Neural progenitor cell (in vitro differentiated cells): Measurements from ENCODE around the gene SH3GL1. TPM values are rescaled to one million over a fixed set of nuclear protein-coding genes. Genes with fewer than 3 reads are reported as not detected.

Source experiments
- DNase-seq: peaks from one replicate; pipeline ENCODE4 v3.0.0-alpha.2; 2016; ENCODE audit warnings: low spot score
- H2AFZ ChIP-seq: fragments of 200-600 bp; sonication (generic); replicated peaks from 2 replicates; pipeline ENCODE4 v1.6.1; 2016; ENCODE audit warnings: antibody characterized with exemption
- H3F3A ChIP-seq: fragments of 200-600 bp; sonication (generic); 2 replicates; pipeline ENCODE4 v1.6.1; 2016; ENCODE audit warnings: antibody characterized with exemption, low read depth
- H3K27ac ChIP-seq: fragments of 200-600 bp; sonication (generic); 2 replicates; pipeline ENCODE4 v1.5.1; 2016; ENCODE audit warnings: mild to moderate bottlenecking
- H3K27me3 ChIP-seq: fragments of 200-600 bp; sonication (generic); 2 replicates; pipeline ENCODE4 v1.6.1; 2016; ENCODE audit warnings: mild to moderate bottlenecking, moderate library complexity
- H3K36me3 ChIP-seq: fragments of 200-600 bp; sonication (generic); 2 replicates; pipeline ENCODE4 v1.5.1; 2016
- H3K4me1 ChIP-seq: fragments of 200-600 bp; sonication (generic); 2 replicates; pipeline ENCODE4 v1.6.1; 2016; ENCODE audit warnings: mixed run types
- H3K4me2 ChIP-seq: fragments of 200-600 bp; sonication (generic); 2 replicates; pipeline ENCODE4 v1.6.1; 2016
- H3K4me3 ChIP-seq: fragments of 200-600 bp; sonication (generic); 2 replicates; pipeline ENCODE4 v1.5.1; 2016
- H3K79me2 ChIP-seq: fragments of 200-600 bp; sonication (generic); 2 replicates; pipeline ENCODE4 v1.6.1; 2016; ENCODE audit warnings: low read depth
- H3K9ac ChIP-seq: fragments of 200-600 bp; sonication (generic); 2 replicates; pipeline ENCODE4 v1.6.1; 2016
- H3K9me3 ChIP-seq: fragments of 200-600 bp; sonication (generic); 2 replicates; pipeline ENCODE4 v1.5.1; 2016; ENCODE audit warnings: low read depth
- H4K20me1 ChIP-seq: fragments of 200-600 bp; sonication (generic); 2 replicates; pipeline ENCODE4 v1.6.1; 2016; ENCODE audit warnings: low read depth
- H3K27ac Mint-ChIP-seq: 3 replicates; pipeline ENCODE4 v1.8.0; 2021; ENCODE audit warnings: mixed read lengths
- H3K27me3 Mint-ChIP-seq: 2 replicates; pipeline ENCODE4 v1.8.0; 2022; ENCODE audit warnings: low read depth, mild to moderate bottlenecking, inconsistent platforms, moderate library complexity, mixed read lengths; ENCODE audit not compliant: insufficient read depth
- H3K36me3 Mint-ChIP-seq: 3 replicates; pipeline ENCODE4 v1.8.0; 2021; ENCODE audit warnings: mixed read lengths
- H3K4me1 Mint-ChIP-seq: 3 replicates; pipeline ENCODE4 v1.8.0; 2021; ENCODE audit warnings: mixed read lengths
- H3K4me3 Mint-ChIP-seq: 3 replicates; pipeline ENCODE4 v1.8.0; 2021; ENCODE audit warnings: mild to moderate bottlenecking, moderate library complexity, mixed read lengths
- H3K9me3 Mint-ChIP-seq: 3 replicates; pipeline ENCODE4 v1.8.0; 2020; ENCODE audit warnings: mixed read lengths
- CTCF ChIP-seq: fragments of 200-600 bp; sonication (generic); IDR thresholded peaks from 2 replicates; pipeline ENCODE4 v1.5.1; 2017; ENCODE audit warnings: antibody characterized with exemption, mild to moderate bottlenecking
- EZH2 ChIP-seq: fragments of 200-600 bp; sonication (generic); IDR thresholded peaks from 2 replicates; pipeline ENCODE4 v1.6.1; 2017; ENCODE audit warnings: antibody characterized with exemption, mild to moderate bottlenecking, moderate library complexity
- EZH2phosphoT487 ChIP-seq: fragments of 200-600 bp; sonication (generic); IDR thresholded peaks from 2 replicates; pipeline ENCODE4 v1.6.1; 2017; ENCODE audit warnings: antibody characterized with exemption
- microRNA-seq: library from miRNA; unstranded; fragments of <30 nt; microRNA quantifications from one replicate; pipeline ENCODE4, GENCODE V29; 2016
- small RNA-seq: library from RNA; depleted of rRNA; stranded (forward); fragments of <200 nt; gene quantifications from one replicate; pipeline ENCODE3, GENCODE V24; 2015
- total RNA-seq: library from RNA; depleted of rRNA; stranded (reverse); fragments of >200 nt; gene quantifications from 2 replicates; pipeline ENCODE4 v1.2.3, GENCODE V29; 2015; ENCODE audit warnings: low replicate concordance

SH3GL1 gene
- total RNA-seq, 1 donor from 2014 or later: 25.3 TPM

GRCh38 chr19:4318460-4318859, 81.9 kb downstream of the SH3GL1 start:
- peaks cover 10% of the 10 kb centered on the region for H3K27me3 Mint-ChIP-seq
- peaks cover 33% of the 10 kb centered on the region for H3K36me3 Mint-ChIP-seq
- Histone ChIP-seq H2AFZ (no peak overlapping the region), H3F3A (no peaks in the 10 kb centered on the region), H3K4me3 (no peak overlapping the region), H3K9me3 (no peaks in the 10 kb centered on the region), H3K27ac (no peak overlapping the region), H3K9ac (no peak overlapping the region), H3K36me3 (no peaks in the 10 kb centered on the region), H4K20me1 (no peaks in the 10 kb centered on the region), H3K79me2 (no peaks in the 10 kb centered on the region), H3K27me3 (no peaks in the 10 kb centered on the region), H3K4me2 (no peak overlapping the region), H3K4me1 (no peaks in the 10 kb centered on the region)
- no peak for DNase-seq
- TF ChIP-seq EZH2: no peak
- no peak for TF ChIP-seq EZH2phosphoT487
- no peak for TF ChIP-seq CTCF
- no peak overlapping the region for H3K4me3 Mint-ChIP-seq
- peaks cover 19% of the 10 kb centered on the region for H3K9me3 Mint-ChIP-seq
- no peak overlapping the region for H3K27ac Mint-ChIP-seq
- no peaks in the 10 kb centered on the region for H3K4me1 Mint-ChIP-seq

- Mint-ChIP-seq H3K4me1 (no peaks in the 10 kb centered on the region), H3K36me3 (peaks cover 33% of the 10 kb centered on the region), H3K9me3 (peaks cover 19% of the 10 kb centered on the region), H3K27ac (no peak overlapping the region), H3K27me3 (peaks cover 10% of the 10 kb centered on the region), H3K4me3 (no peak overlapping the region)
- no peak for DNase-seq
- H4K20me1 ChIP-seq: no peaks in the 10 kb centered on the region
- no peaks in the 10 kb centered on the region for H3K27me3 ChIP-seq
- H3K9ac ChIP-seq: no peak overlapping the region
- no peak overlapping the region for H3K27ac ChIP-seq
- H3K36me3 ChIP-seq: no peaks in the 10 kb centered on the region
- no peaks in the 10 kb centered on the region for H3K9me3 ChIP-seq
- H3K79me2 ChIP-seq: no peaks in the 10 kb centered on the region
- H3K4me1 ChIP-seq: no peaks in the 10 kb centered on the region
- no peak for TF ChIP-seq EZH2
- no peak for TF ChIP-seq CTCF
- no peak for TF ChIP-seq EZH2phosphoT487
- no peak overlapping the region for H3K4me3 ChIP-seq
- H2AFZ ChIP-seq: no peak overlapping the region
- H3K4me2 ChIP-seq: no peak overlapping the region
- H3F3A ChIP-seq: no peaks in the 10 kb centered on the region
Observed at GRCh38 chr19:4316956-4317355, 83.4 kb downstream of the SH3GL1 start.

GRCh38 chr19:4313847-4314490, 86.4 kb downstream of the SH3GL1 start:
- no peaks in the 10 kb centered on the region for H3K79me2 ChIP-seq
- no peaks in the 10 kb centered on the region for H4K20me1 ChIP-seq
- Mint-ChIP-seq H3K4me3 (no peak overlapping the region), H3K36me3 (peaks cover 22% of the 10 kb centered on the region), H3K4me1 (no peaks in the 10 kb centered on the region), H3K27ac (no peak overlapping the region), H3K9me3 (no peaks in the 10 kb centered on the region), H3K27me3 (peaks cover 1% of the 10 kb centered on the region)
- H3K27ac ChIP-seq: no peak overlapping the region
- no peaks in the 10 kb centered on the region for H3K27me3 ChIP-seq
- H3K4me1 ChIP-seq: no peaks in the 10 kb centered on the region
- no peak overlapping the region for H3K4me2 ChIP-seq
- H2AFZ ChIP-seq: no peak overlapping the region
- H3F3A ChIP-seq: peaks cover 6% of the 10 kb centered on the region
- H3K4me3 ChIP-seq: no peak overlapping the region
- TF ChIP-seq EZH2 (no peak), EZH2phosphoT487 (no peak)
- H3K9ac ChIP-seq: no peak overlapping the region
- no peak for DNase-seq
- no peaks in the 10 kb centered on the region for H3K9me3 ChIP-seq
- H3K36me3 ChIP-seq: no peaks in the 10 kb centered on the region

Small RNA genes within 50 kb of the gene (microRNA-seq; reads per million reads assigned to microRNA genes)
- gene MIR4746: 3.8 reads per million, percentile 19 among the genes with 10 or more reads in this experiment

Small RNA genes within 50 kb of the gene (small RNA-seq; reads per million reads assigned to genes)
- not detected for gene MIR4746

Other genes starting within 250 kb of the SH3GL1 start
- 0.06 TPM in 1 of 2 replicates, not detected in the other for gene CREB3L3, start 246.9 kb downstream of the SH3GL1 start, total RNA-seq
- 20.1 and 27.6 TPM in 2 replicates for gene SIRT6, start 218.0 kb downstream of the SH3GL1 start, total RNA-seq
- 0.15 and 2.3 TPM in 2 replicates for gene ANKRD24, start 217.9 kb downstream of the SH3GL1 start, total RNA-seq
- not detected in 2 replicates for gene EBI3, start 171.0 kb downstream of the SH3GL1 start, total RNA-seq
- gene YJU2, start 153.5 kb downstream of the SH3GL1 start, total RNA-seq: 8.7 and 17.5 TPM in 2 replicates
- gene SHD, start 121.3 kb downstream of the SH3GL1 start, total RNA-seq: 0.34 TPM in 1 of 2 replicates, not detected in the other
- gene TMIGD2, start 98.2 kb downstream of the SH3GL1 start, total RNA-seq: 0.19 and 1.3 TPM in 2 replicates
- gene FSD1, start 95.9 kb downstream of the SH3GL1 start, total RNA-seq: 48.3 and 104 TPM in 2 replicates
- 5.7 and 6.8 TPM in 2 replicates for gene STAP2, start 61.7 kb downstream of the SH3GL1 start, total RNA-seq
- 10.6 and 30.4 TPM in 2 replicates for gene MPND, start 57.0 kb downstream of the SH3GL1 start, total RNA-seq
- gene CHAF1A, start 2.1 kb upstream of the SH3GL1 start, total RNA-seq: 37.5 and 82.1 TPM in 2 replicates
- gene UBXN6, start 57.2 kb upstream of the SH3GL1 start, total RNA-seq: 24.9 and 42.7 TPM in 2 replicates
- 36.0 and 166 TPM in 2 replicates for gene HDGFL2, start 71.8 kb upstream of the SH3GL1 start, total RNA-seq
- gene PLIN4, start 117.9 kb upstream of the SH3GL1 start, total RNA-seq: 0.15 TPM in 1 of 2 replicates, not detected in the other
- gene PLIN5, start 134.7 kb upstream of the SH3GL1 start, total RNA-seq: 1.2 and 5.1 TPM in 2 replicates
- gene LRG1, start 139.5 kb upstream of the SH3GL1 start, total RNA-seq: 0.19 TPM in 1 of 2 replicates, not detected in the other
- gene SEMA6B, start 159.1 kb upstream of the SH3GL1 start, total RNA-seq: 22.6 and 82.3 TPM in 2 replicates
- 8.2 and 15.2 TPM in 2 replicates for gene TNFAIP8L1, start 239.0 kb upstream of the SH3GL1 start, total RNA-seq